Astrocyte (in vitro differentiated cells and primary cell): ENCODE results near the gene IWS1. TPM values are rescaled to one million over a fixed set of nuclear protein-coding genes. Genes with fewer than 3 reads are reported as not detected.

Experiments used
- DNase-seq: peaks from one replicate; pipeline ENCODE4 v3.0.0-alpha.2; 2010; ENCODE audit warnings: low read depth
- FAIRE-seq: peaks from 2 replicates; lab custom pipeline; 2011; peaks lifted over from hg19 to GRCh38; lab: Jason Lieb, UNC
- H2AFZ ChIP-seq: 2 replicates; pipeline ENCODE4 v1.6.0; 2012; ENCODE audit warnings: low read depth, low read length, inconsistent platforms
- H3K27ac ChIP-seq: 2 replicates; pipeline ENCODE4 v1.5.1; 2011; ENCODE audit warnings: low read depth, low read length, inconsistent platforms
- H3K27me3 ChIP-seq: 2 replicates; pipeline ENCODE4 v1.6.0; 2011; ENCODE audit warnings: low read length, inconsistent platforms; ENCODE audit not compliant: insufficient read depth
- H3K36me3 ChIP-seq: 2 replicates; pipeline ENCODE4 v1.5.1; 2011; ENCODE audit warnings: low read length, inconsistent platforms; ENCODE audit not compliant: insufficient read depth
- H3K4me1 ChIP-seq: 2 replicates; pipeline ENCODE4 v1.5.1; 2011; ENCODE audit warnings: low read length, inconsistent platforms; ENCODE audit not compliant: insufficient read depth
- H3K4me2 ChIP-seq: 2 replicates; pipeline ENCODE4 v1.6.0; 2012; ENCODE audit warnings: low read length, inconsistent platforms
- H3K4me3 ChIP-seq: 2 replicates; pipeline ENCODE4 v1.5.1; 2011; ENCODE audit warnings: low read depth, mild to moderate bottlenecking, low read length, inconsistent platforms; ENCODE audit not compliant: insufficient read depth
- H3K79me2 ChIP-seq: 2 replicates; pipeline ENCODE4 v1.6.0; 2012; ENCODE audit warnings: mild to moderate bottlenecking, low read length, inconsistent platforms; ENCODE audit not compliant: insufficient read depth
- H3K9ac ChIP-seq: 2 replicates; pipeline ENCODE4 v1.6.0; 2012; ENCODE audit warnings: mild to moderate bottlenecking, low read length, inconsistent platforms
- H3K9me3 ChIP-seq: 2 replicates; pipeline ENCODE4 v1.5.1; 2012; ENCODE audit warnings: low read depth, mild to moderate bottlenecking, low read length, inconsistent platforms; ENCODE audit not compliant: insufficient read depth
- H4K20me1 ChIP-seq: 2 replicates; pipeline ENCODE4 v1.6.0; 2012; ENCODE audit warnings: low read length, inconsistent platforms; ENCODE audit not compliant: insufficient read depth
- H3K27ac Mint-ChIP-seq: one replicate; pipeline ENCODE4 v1.8.0; 2021; ENCODE audit warnings: mild to moderate bottlenecking, mixed read lengths; ENCODE audit not compliant: unreplicated experiment
- H3K27me3 Mint-ChIP-seq: one replicate; pipeline ENCODE4 v1.8.0; 2021; ENCODE audit warnings: low read depth, mixed read lengths; ENCODE audit not compliant: unreplicated experiment
- H3K36me3 Mint-ChIP-seq: one replicate; pipeline ENCODE4 v1.8.0; 2021; ENCODE audit warnings: low read depth, mixed read lengths; ENCODE audit not compliant: unreplicated experiment
- H3K4me1 Mint-ChIP-seq: one replicate; pipeline ENCODE4 v1.8.0; 2021; ENCODE audit warnings: low read depth, mixed read lengths; ENCODE audit not compliant: unreplicated experiment
- H3K4me3 Mint-ChIP-seq: one replicate; pipeline ENCODE4 v1.8.0; 2021; ENCODE audit warnings: mild to moderate bottlenecking, moderate library complexity, mixed read lengths; ENCODE audit not compliant: unreplicated experiment
- H3K9me3 Mint-ChIP-seq: one replicate; pipeline ENCODE4 v1.8.0; 2021; ENCODE audit warnings: mild to moderate bottlenecking, mixed read lengths; ENCODE audit not compliant: unreplicated experiment
- CTCF ChIP-seq: IDR thresholded peaks from 2 replicates; pipeline ENCODE4 v1.5.1; 2011; ENCODE audit warnings: low read depth, mild to moderate bottlenecking, inconsistent platforms, low read length, moderate library complexity; ENCODE audit not compliant: insufficient read depth
- EZH2 ChIP-seq: IDR thresholded peaks from 2 replicates; pipeline ENCODE4 v1.6.1; 2012; ENCODE audit warnings: mild to moderate bottlenecking, low read length, inconsistent platforms; ENCODE audit not compliant: insufficient read depth
- total RNA-seq: library from RNA; stranded (reverse); gene quantifications from 2 replicates; pipeline ENCODE4 v1.2.1, GENCODE V29; 2021

IWS1 gene
- total RNA-seq, 1 donor from 2014 or later = 56.2 TPM

GRCh38 chr2:127508631-127509034 lies 17.7 kb downstream of the IWS1 start:
- H3K27me3 Mint-ChIP-seq = no peaks in the 10 kb centered on the region
- Histone ChIP-seq H3K36me3 (peaks cover 25% of the 10 kb centered on the region), H3K4me1 (peaks cover 22% of the 10 kb centered on the region), H3K9ac (peak overlapping the region; percentile 58), H3K4me3 (no peak overlapping the region), H3K27me3 (no peaks in the 10 kb centered on the region), H3K4me2 (peak overlapping the region; percentile 66), H3K27ac (peak overlapping the region; percentile 75), H4K20me1 (peaks cover 63% of the 10 kb centered on the region), H2AFZ (no peak overlapping the region), H3K9me3 (no peaks in the 10 kb centered on the region), H3K79me2 (peaks cover 87% of the 10 kb centered on the region)
- FAIRE-seq (peak; percentile 99), DNase-seq (peak; percentile 98)
- H3K36me3 Mint-ChIP-seq = peaks cover 9% of the 10 kb centered on the region
- peaks cover 70% of the 10 kb centered on the region for H3K4me1 Mint-ChIP-seq
- H3K9me3 Mint-ChIP-seq = no peaks in the 10 kb centered on the region
- H3K4me3 Mint-ChIP-seq = peak overlapping the region; percentile 42
- no peak for TF ChIP-seq EZH2
- no peak for TF ChIP-seq CTCF
- H3K27ac Mint-ChIP-seq = peak overlapping the region; percentile 92

GRCh38 chr2:127508023-127508630 lies 18.2 kb downstream of the IWS1 start:
- H3K4me2 ChIP-seq = peak overlapping the region; percentile 66
- Mint-ChIP-seq H3K36me3 (peaks cover 10% of the 10 kb centered on the region), H3K27ac (peak overlapping the region; percentile 92), H3K27me3 (no peaks in the 10 kb centered on the region), H3K9me3 (no peaks in the 10 kb centered on the region), H3K4me3 (no peak overlapping the region), H3K4me1 (peaks cover 68% of the 10 kb centered on the region)
- H3K79me2 ChIP-seq = peaks cover 83% of the 10 kb centered on the region
- TF ChIP-seq CTCF = no peak
- no peak for TF ChIP-seq EZH2
- no peaks in the 10 kb centered on the region for H3K27me3 ChIP-seq
- H3K9ac ChIP-seq = peak overlapping the region; percentile 30
- H3K9me3 ChIP-seq = no peaks in the 10 kb centered on the region
- peaks cover 26% of the 10 kb centered on the region for H3K36me3 ChIP-seq
- peak overlapping the region; percentile 73 for H3K27ac ChIP-seq
- H3K4me3 ChIP-seq = no peak overlapping the region
- H4K20me1 ChIP-seq = peaks cover 63% of the 10 kb centered on the region
- DNase-seq (no peak), FAIRE-seq (no peak)
- H3K4me1 ChIP-seq = peaks cover 22% of the 10 kb centered on the region
- H2AFZ ChIP-seq = no peak overlapping the region

- H3K27ac ChIP-seq = no peak overlapping the region
- no peaks in the 10 kb centered on the region for H3K27me3 ChIP-seq
- Mint-ChIP-seq H3K36me3 (peaks cover 17% of the 10 kb centered on the region), H3K27me3 (no peaks in the 10 kb centered on the region), H3K4me3 (no peak overlapping the region), H3K9me3 (no peaks in the 10 kb centered on the region), H3K4me1 (peaks cover 56% of the 10 kb centered on the region), H3K27ac (peak overlapping the region; percentile 35)
- H3K36me3 ChIP-seq = peaks cover 41% of the 10 kb centered on the region
- DNase-seq (no peak), FAIRE-seq (no peak)
- H3K79me2 ChIP-seq = peaks cover 72% of the 10 kb centered on the region
- peaks cover 51% of the 10 kb centered on the region for H4K20me1 ChIP-seq
- TF ChIP-seq CTCF = no peak
- no peak for TF ChIP-seq EZH2
- no peaks in the 10 kb centered on the region for H3K9me3 ChIP-seq
- H3K4me1 ChIP-seq = peaks cover 22% of the 10 kb centered on the region
- H2AFZ ChIP-seq = no peak overlapping the region
- H3K4me2 ChIP-seq = no peak overlapping the region
- H3K9ac ChIP-seq = no peak overlapping the region
- no peak overlapping the region for H3K4me3 ChIP-seq
Measured at GRCh38 chr2:127506510-127506909, 19.8 kb downstream of the IWS1 start.
